HepG2 (cell line): ENCODE results near the gene KCTD6. TPM values are rescaled to one million over a fixed set of nuclear protein-coding genes. Genes with fewer than 3 reads are reported as not detected.

Experiments
- BCL3 ChIP-seq: sonication (generic); formaldehyde crosslinking; IDR thresholded peaks from 2 replicates; pipeline ENCODE4 v1.5.1; 2020; ENCODE audit warnings: mild to moderate bottlenecking, missing genetic modification reagents, moderate library complexity
- DMAP1 ChIP-seq: IDR thresholded peaks from 2 replicates; pipeline ENCODE4 v1.6.1; 2016
- FOXC1 ChIP-seq: sonication (generic); formaldehyde crosslinking; IDR thresholded peaks from 2 replicates; pipeline ENCODE4 v1.8.0; 2022; ENCODE audit warnings: mild to moderate bottlenecking, missing genetic modification reagents, borderline replicate concordance
- HMG20A ChIP-seq: IDR thresholded peaks from 2 replicates; pipeline ENCODE4 v1.6.1; 2016; ENCODE audit warnings: borderline replicate concordance
- HMG20B ChIP-seq: conservative IDR thresholded peaks from 2 replicates; pipeline ENCODE4 v1.6.1; 2016; ENCODE audit warnings: missing genetic modification reagents, missing compliant biosample characterization
- JDP2 ChIP-seq: sonication (generic); formaldehyde crosslinking; IDR thresholded peaks from 2 replicates; pipeline ENCODE4 v1.8.1; 2022; ENCODE audit warnings: missing genetic modification reagents, borderline replicate concordance
- JUN ChIP-seq: sonication (generic); formaldehyde crosslinking; IDR thresholded peaks from 2 replicates; pipeline ENCODE4 v1.4.0; 2020; ENCODE audit warnings: mild to moderate bottlenecking, missing genetic modification reagents
- MTA1 ChIP-seq: sonication (generic); formaldehyde crosslinking; IDR thresholded peaks from 2 replicates; pipeline ENCODE4 v1.4.0; 2020; ENCODE audit warnings: missing genetic modification reagents, mild to moderate bottlenecking, borderline replicate concordance
- PRDM10 ChIP-seq: sonication (generic); formaldehyde crosslinking; IDR thresholded peaks from 2 replicates; pipeline ENCODE4 v1.4.0; 2020; ENCODE audit warnings: low read depth, missing genetic modification reagents
- RFX3 ChIP-seq: IDR thresholded peaks from 2 replicates; pipeline ENCODE4 v1.6.1; 2016; ENCODE audit warnings: missing biosample characterization, missing genetic modification reagents
- ZMYM2 ChIP-seq: sonication (generic); formaldehyde crosslinking; IDR thresholded peaks from 2 replicates; pipeline ENCODE4 v1.8.0; 2022; ENCODE audit warnings: mild to moderate bottlenecking, missing genetic modification reagents
- ZNF3 ChIP-seq: IDR thresholded peaks from 2 replicates; pipeline ENCODE4 v1.7.0; 2017; ENCODE audit warnings: inconsistent platforms
- ZNF841 ChIP-seq: sonication (generic); formaldehyde crosslinking; IDR thresholded peaks from 2 replicates; pipeline ENCODE4 v1.8.1; 2023; ENCODE audit warnings: missing genetic modification reagents, borderline replicate concordance
- polyA plus RNA-seq, 8 experiments: library from polyadenylated mRNA; depleted of rRNA in 3 of 8; stranded (reverse) in 7 of 8; unstranded in 1 of 8; fragments of >200 nt; fragmentation: Illumina TruSeq in 4 of 8; extraction: Trizol in 4 of 8; gene quantifications; 2 replicates each; pipeline versions ENCODE4 v1.2.1 to v1.2.3, GENCODE V29; 2011 to 2016; ENCODE audit warnings: low read depth in 4 of 8, missing spikeins in 1 of 8, mixed read lengths in 1 of 8; ENCODE audit not compliant: insufficient read depth in 1 of 8
- total RNA-seq, 5 experiments: library from RNA; depleted of rRNA; stranded (reverse); fragments of >200 nt; fragmentation: Illumina TruSeq; extraction: Trizol; gene quantifications; 2 replicates each; pipeline ENCODE4 v1.2.3, GENCODE V29; 2016; ENCODE audit warnings: low read depth in 1 of 5
- TF ChIP-seq, protein P1 (sequence below): sonication (generic); formaldehyde crosslinking; IDR thresholded peaks from 2 replicates; pipeline ENCODE4 v1.4.0; 2020; ENCODE audit warnings: missing genetic modification reagents, mild to moderate bottlenecking, borderline replicate concordance
- TF ChIP-seq, protein P2 (sequence below): sonication (generic); formaldehyde crosslinking; IDR thresholded peaks from 2 replicates; pipeline ENCODE4 v1.4.0; 2020; ENCODE audit warnings: mild to moderate bottlenecking, missing genetic modification reagents
- TF ChIP-seq, protein P3 (sequence below): sonication (generic); formaldehyde crosslinking; IDR thresholded peaks from 2 replicates; pipeline ENCODE4 v1.8.1; 2023; ENCODE audit warnings: missing genetic modification reagents, inconsistent platforms, borderline replicate concordance
- TF ChIP-seq, protein P4 (sequence below): sonication (generic); formaldehyde crosslinking; IDR thresholded peaks from 2 replicates; pipeline ENCODE4 v1.4.0; 2020; ENCODE audit warnings: missing genetic modification reagents

Gene KCTD6
- total and polyA plus RNA-seq, 2 of the 13 experiments (the other 11 are each of a cell fraction or from before 2014, with no cell fraction given), result 13.4 to 14.2 TPM

- TF ChIP-seq DMAP1 (CRISPR knock-in tag), result peak; percentile 75
- TF ChIP-seq, protein P1, sequence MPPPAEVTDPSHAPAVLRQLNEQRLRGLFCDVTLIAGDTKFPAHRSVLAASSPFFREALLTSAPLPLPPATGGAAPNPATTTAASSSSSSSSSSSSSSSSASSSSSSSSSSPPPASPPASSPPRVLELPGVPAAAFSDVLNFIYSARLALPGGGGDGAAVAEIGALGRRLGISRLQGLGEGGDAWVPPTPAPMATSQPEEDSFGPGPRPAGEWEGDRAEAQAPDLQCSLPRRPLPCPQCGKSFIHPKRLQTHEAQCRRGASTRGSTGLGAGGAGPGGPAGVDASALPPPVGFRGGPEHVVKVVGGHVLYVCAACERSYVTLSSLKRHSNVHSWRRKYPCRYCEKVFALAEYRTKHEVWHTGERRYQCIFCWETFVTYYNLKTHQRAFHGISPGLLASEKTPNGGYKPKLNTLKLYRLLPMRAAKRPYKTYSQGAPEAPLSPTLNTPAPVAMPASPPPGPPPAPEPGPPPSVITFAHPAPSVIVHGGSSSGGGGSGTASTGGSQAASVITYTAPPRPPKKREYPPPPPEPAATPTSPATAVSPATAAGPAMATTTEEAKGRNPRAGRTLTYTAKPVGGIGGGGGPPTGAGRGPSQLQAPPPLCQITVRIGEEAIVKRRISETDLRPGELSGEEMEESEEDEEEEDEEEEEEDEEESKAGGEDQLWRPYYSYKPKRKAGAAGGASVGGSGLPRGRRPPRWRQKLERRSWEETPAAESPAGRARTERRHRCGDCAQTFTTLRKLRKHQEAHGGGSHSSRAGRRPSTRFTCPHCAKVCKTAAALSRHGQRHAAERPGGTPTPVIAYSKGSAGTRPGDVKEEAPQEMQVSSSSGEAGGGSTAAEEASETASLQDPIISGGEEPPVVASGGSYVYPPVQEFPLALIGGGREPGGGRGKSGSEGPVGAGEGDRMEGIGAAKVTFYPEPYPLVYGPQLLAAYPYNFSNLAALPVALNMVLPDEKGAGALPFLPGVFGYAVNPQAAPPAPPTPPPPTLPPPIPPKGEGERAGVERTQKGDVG (CRISPR knock-in tag), result peak; percentile 61; the same call in 1 of the 2 replicates
- 0 out of 2 replicates have a peak, but pooled peaks have one; percentile 24 for TF ChIP-seq HMG20B (CRISPR knock-in tag)
- peak; percentile 93 for TF ChIP-seq ZMYM2 (CRISPR knock-in tag)
- TF ChIP-seq MTA1 (CRISPR knock-in tag), result peak; percentile 93
- no peak for TF ChIP-seq BCL3 (CRISPR knock-in tag)
- peak; percentile 87 for TF ChIP-seq HMG20A
- TF ChIP-seq PRDM10 (CRISPR knock-in tag), result peak; percentile 37; the same call in 1 of the 2 replicates
- 0 out of 2 replicates have a peak, but pooled peaks have one; percentile 39 for TF ChIP-seq FOXC1 (CRISPR knock-in tag)
- TF ChIP-seq JUN (CRISPR knock-in tag), result peak; percentile 45; the same call in 1 of the 2 replicates
- no peak for TF ChIP-seq RFX3 (CRISPR knock-in tag)
- no peak for TF ChIP-seq JDP2 (CRISPR knock-in tag)
- TF ChIP-seq, protein P2, sequence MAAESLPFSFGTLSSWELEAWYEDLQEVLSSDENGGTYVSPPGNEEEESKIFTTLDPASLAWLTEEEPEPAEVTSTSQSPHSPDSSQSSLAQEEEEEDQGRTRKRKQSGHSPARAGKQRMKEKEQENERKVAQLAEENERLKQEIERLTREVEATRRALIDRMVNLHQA (CRISPR knock-in tag), result no peak
- peak; percentile 26; the same call in 1 of the 2 replicates for TF ChIP-seq ZNF841 (CRISPR knock-in tag)
- TF ChIP-seq, protein P3, sequence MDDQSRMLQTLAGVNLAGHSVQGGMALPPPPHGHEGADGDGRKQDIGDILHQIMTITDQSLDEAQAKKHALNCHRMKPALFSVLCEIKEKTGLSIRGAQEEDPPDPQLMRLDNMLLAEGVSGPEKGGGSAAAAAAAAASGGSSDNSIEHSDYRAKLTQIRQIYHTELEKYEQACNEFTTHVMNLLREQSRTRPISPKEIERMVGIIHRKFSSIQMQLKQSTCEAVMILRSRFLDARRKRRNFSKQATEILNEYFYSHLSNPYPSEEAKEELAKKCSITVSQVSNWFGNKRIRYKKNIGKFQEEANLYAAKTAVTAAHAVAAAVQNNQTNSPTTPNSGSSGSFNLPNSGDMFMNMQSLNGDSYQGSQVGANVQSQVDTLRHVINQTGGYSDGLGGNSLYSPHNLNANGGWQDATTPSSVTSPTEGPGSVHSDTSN (CRISPR knock-in tag), result no peak
- 0 out of 2 replicates have a peak, but pooled peaks have one; percentile 14 for TF ChIP-seq ZNF3 (CRISPR knock-in tag)
- TF ChIP-seq, protein P4, sequence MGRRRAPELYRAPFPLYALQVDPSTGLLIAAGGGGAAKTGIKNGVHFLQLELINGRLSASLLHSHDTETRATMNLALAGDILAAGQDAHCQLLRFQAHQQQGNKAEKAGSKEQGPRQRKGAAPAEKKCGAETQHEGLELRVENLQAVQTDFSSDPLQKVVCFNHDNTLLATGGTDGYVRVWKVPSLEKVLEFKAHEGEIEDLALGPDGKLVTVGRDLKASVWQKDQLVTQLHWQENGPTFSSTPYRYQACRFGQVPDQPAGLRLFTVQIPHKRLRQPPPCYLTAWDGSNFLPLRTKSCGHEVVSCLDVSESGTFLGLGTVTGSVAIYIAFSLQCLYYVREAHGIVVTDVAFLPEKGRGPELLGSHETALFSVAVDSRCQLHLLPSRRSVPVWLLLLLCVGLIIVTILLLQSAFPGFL, result no peak
Observed at GRCh38 chr3:58535531-58536500, 43.9 kb downstream of the KCTD6 start (continued).
